OCI-LY1 (cell line): Measurements from ENCODE around the gene PJVK.

Experiments used
- CTCF ChIP-seq: fragments of 200-600 bp; sonication (generic), shearing (Covaris generic); IDR thresholded peaks from 2 replicates; pipeline ENCODE4 v1.5.1; 2017; ENCODE audit warnings: mild to moderate bottlenecking, antibody characterized with exemption, low read length, moderate library complexity, mixed read lengths
- EZH2 ChIP-seq: fragments of 200-600 bp; sonication (generic), shearing (Covaris generic); IDR thresholded peaks from 2 replicates; pipeline ENCODE4 v1.8.0; 2017; ENCODE audit warnings: borderline replicate concordance, mixed run types, mild to moderate bottlenecking, antibody characterized with exemption, low read length, moderate library complexity, mixed read lengths

GRCh38 chr2:178485356-178485755, 34.2 kb downstream of the PJVK start:
- TF ChIP-seq EZH2 (no peak), CTCF (no peak)
